Measurements from ENCODE around the gene BSND. TPM values are rescaled to one million over a fixed set of nuclear protein-coding genes. Genes with fewer than 3 reads are reported as not detected.

Gene BSND
- polyA plus RNA-seq, 1 donor from 2014 or later, result not detected

GRCh38 chr1:54976747-54977146 is 22.0 kb upstream of the BSND start:
- H3K36me3 ChIP-seq (ENCODE audit: insufficient read depth, low read length), result no peaks in the 10 kb centered on the region
- no peaks in the 10 kb centered on the region for H3K9me3 ChIP-seq (ENCODE audit: low read length)
- no peak overlapping the region for H3K4me3 ChIP-seq (ENCODE audit: low read length)
- peaks cover 24% of the 10 kb centered on the region for H3K27me3 ChIP-seq (ENCODE audit: insufficient read depth, low read depth, low read length)
- H3K9ac ChIP-seq (ENCODE audit: low read length), result no peak overlapping the region
- H3F3A ChIP-seq (ENCODE audit: insufficient read depth, low read length, poor library complexity, severe bottlenecking), result no peaks in the 10 kb centered on the region
- TF ChIP-seq POLR2AphosphoS5 (IDR thresholded peaks at IDR 0.05) (no peak), MXI1 (conservative IDR thresholded peaks at IDR 0.05; ENCODE audit: poor library complexity, severe bottlenecking) (no peak), REST (IDR thresholded peaks at IDR 0.05; ENCODE audit: borderline replicate concordance) (no peak), RAD21 (conservative IDR thresholded peaks at IDR 0.05) (no peak), EP300 (conservative IDR thresholded peaks at IDR 0.05; ENCODE audit: poor library complexity, severe bottlenecking) (no peak), SMC3 (conservative IDR thresholded peaks at IDR 0.05; ENCODE audit: poor library complexity) (no peak), CTCF (IDR thresholded peaks at IDR 0.05; ENCODE audit: poor library complexity, severe bottlenecking) (no peak), TAF1 (IDR thresholded peaks at IDR 0.05; ENCODE audit: low read depth) (no peak), EZH2 (IDR thresholded peaks at IDR 0.05; ENCODE audit: borderline replicate concordance, insufficient read depth, low read length, poor library complexity, severe bottlenecking) (no peak)
- H3K9me2 ChIP-seq (ENCODE audit: insufficient read depth, low read length), result no peaks in the 10 kb centered on the region
- no peak overlapping the region for H3K4me2 ChIP-seq (ENCODE audit: low read length)
- no peak overlapping the region for H3K27ac ChIP-seq (ENCODE audit: low read length)
- H4K20me1 ChIP-seq (ENCODE audit: insufficient read depth), result no peaks in the 10 kb centered on the region
- H2AFZ ChIP-seq (ENCODE audit: low read depth, low read length), result no peak overlapping the region
- H3K79me2 ChIP-seq (replicated peaks; ENCODE audit: insufficient read depth, low read length), result no peaks in the 10 kb centered on the region

GRCh38 chr1:54977533-54978297 is 21.0 kb upstream of the BSND start:
- H4K20me1 ChIP-seq (ENCODE audit: insufficient read depth), result no peaks in the 10 kb centered on the region
- no peaks in the 10 kb centered on the region for H3K79me2 ChIP-seq (replicated peaks; ENCODE audit: insufficient read depth, low read length)
- TF ChIP-seq TAF1 (IDR thresholded peaks at IDR 0.05; ENCODE audit: low read depth) (no peak), MXI1 (conservative IDR thresholded peaks at IDR 0.05; ENCODE audit: poor library complexity, severe bottlenecking) (no peak), RAD21 (conservative IDR thresholded peaks at IDR 0.05) (no peak), CTCF (IDR thresholded peaks at IDR 0.05; ENCODE audit: poor library complexity, severe bottlenecking) (no peak), EZH2 (IDR thresholded peaks at IDR 0.05; ENCODE audit: borderline replicate concordance, insufficient read depth, low read length, poor library complexity, severe bottlenecking) (no peak), REST (IDR thresholded peaks at IDR 0.05; ENCODE audit: borderline replicate concordance) (no peak), POLR2AphosphoS5 (IDR thresholded peaks at IDR 0.05) (no peak), EP300 (conservative IDR thresholded peaks at IDR 0.05; ENCODE audit: poor library complexity, severe bottlenecking) (no peak), SMC3 (conservative IDR thresholded peaks at IDR 0.05; ENCODE audit: poor library complexity) (no peak)
- H3K4me3 ChIP-seq (ENCODE audit: low read length), result no peak overlapping the region
- H2AFZ ChIP-seq (ENCODE audit: low read depth, low read length), result no peak overlapping the region
- no peaks in the 10 kb centered on the region for H3K9me3 ChIP-seq (ENCODE audit: low read length)
- H3K9ac ChIP-seq (ENCODE audit: low read length), result no peak overlapping the region
- H3K27me3 ChIP-seq (ENCODE audit: insufficient read depth, low read depth, low read length), result peaks cover 31% of the 10 kb centered on the region
- no peak overlapping the region for H3K4me2 ChIP-seq (ENCODE audit: low read length)
- no peaks in the 10 kb centered on the region for H3K9me2 ChIP-seq (ENCODE audit: insufficient read depth, low read length)
- no peak overlapping the region for H3K27ac ChIP-seq (ENCODE audit: low read length)
- no peaks in the 10 kb centered on the region for H3F3A ChIP-seq (ENCODE audit: insufficient read depth, low read length, poor library complexity, severe bottlenecking)
- no peaks in the 10 kb centered on the region for H3K36me3 ChIP-seq (ENCODE audit: insufficient read depth, low read length)

Data from neural cell (in vitro differentiated cells).